Activated naive CD4-positive, alpha-beta T cell treated with anti-CD3 and anti-CD28 coated beads, Interleukin-2, amount 50 U/mL, for 16 hours (primary cell): ENCODE data around the gene FUT7.

Source experiments
- DNase-seq: peaks from one replicate; pipeline ENCODE4 v3.0.0-alpha.2; 2020

Gene FUT7, protein sequence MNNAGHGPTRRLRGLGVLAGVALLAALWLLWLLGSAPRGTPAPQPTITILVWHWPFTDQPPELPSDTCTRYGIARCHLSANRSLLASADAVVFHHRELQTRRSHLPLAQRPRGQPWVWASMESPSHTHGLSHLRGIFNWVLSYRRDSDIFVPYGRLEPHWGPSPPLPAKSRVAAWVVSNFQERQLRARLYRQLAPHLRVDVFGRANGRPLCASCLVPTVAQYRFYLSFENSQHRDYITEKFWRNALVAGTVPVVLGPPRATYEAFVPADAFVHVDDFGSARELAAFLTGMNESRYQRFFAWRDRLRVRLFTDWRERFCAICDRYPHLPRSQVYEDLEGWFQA

DNA sequence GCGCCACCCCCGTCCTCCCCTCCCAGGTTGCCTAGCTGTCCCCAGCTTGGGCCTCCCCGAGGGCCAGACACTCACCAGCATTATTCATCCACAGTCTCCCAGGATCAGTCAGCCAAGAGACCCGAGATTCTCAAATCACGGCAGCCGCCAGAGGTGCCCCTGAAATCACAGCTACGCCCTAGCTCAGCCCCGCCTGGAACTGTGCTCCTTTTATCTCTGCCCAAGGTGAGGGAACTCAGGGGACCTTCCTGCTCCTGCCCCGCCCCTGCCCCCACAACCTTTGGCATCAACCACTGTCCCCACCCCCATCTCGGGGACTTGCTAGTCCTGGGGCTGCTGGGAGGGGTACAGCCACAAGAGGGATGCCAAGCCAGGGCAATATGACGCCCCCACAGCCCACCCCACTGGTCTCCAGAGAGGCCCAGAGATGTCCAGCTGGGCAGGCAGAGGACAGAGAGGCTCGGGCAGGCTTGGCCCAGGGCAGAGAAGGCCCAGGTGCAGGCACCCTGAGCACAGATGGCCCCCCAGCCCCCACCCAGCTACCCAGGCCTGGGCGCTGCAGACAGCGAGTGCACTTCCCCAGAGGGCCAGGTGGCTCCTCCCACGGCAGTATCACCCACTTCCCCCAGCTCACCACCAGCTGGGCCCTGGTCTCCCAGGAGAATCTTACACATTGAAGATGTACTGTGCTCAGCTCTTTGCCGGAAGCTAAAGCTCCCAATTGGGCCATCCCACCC, at the start of gene FUT7:
Gene FUT7 (minus strand): TSS at position 185 of the 737 bp plus-strand sequence. CDS start 97 bp downstream, at position 88.
- no peak for DNase-seq

DNA sequence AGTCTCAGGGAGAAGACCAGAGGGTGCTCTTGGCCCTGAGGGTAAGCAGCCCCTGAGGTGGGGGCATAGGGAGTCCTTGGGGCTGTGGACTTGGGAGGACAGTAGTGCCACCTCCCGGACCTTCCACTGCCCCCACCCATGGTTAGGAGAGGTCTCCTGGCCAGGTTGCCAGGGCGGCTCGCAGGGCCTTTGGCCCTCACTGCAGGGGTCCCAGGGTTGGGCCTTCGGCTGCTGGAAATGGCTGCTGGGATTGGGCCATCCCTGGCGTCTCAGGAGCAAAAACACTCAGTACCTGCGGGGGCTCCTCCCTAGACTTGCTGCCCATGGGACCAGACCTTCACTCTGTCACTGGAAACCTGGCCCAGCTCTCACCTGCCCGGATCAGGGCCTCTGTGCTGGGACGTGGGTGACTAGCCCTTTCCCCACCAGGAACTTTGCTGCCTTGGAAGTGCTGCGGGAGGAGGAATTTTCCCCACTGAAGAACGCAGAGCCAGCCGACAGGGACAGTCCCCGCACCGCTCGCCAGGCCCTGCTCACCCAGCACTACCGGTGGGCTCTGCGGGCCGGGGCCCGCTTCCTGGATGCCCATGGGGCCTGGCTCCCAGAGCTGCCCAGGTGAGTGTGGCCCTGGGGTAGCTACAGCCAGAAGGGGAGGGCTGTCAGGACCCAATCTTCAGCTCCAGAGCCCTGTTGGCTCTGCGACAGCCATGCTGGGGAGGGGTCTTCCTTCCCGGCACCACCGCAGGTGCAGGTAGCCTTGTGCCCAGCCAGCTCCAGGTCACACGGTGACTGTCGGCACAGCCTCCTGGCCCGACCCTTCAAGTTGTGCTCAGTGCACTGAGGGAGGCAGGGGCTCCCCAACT, 48.6 kb upstream of the FUT7 start:
- no peak for DNase-seq

DNA sequence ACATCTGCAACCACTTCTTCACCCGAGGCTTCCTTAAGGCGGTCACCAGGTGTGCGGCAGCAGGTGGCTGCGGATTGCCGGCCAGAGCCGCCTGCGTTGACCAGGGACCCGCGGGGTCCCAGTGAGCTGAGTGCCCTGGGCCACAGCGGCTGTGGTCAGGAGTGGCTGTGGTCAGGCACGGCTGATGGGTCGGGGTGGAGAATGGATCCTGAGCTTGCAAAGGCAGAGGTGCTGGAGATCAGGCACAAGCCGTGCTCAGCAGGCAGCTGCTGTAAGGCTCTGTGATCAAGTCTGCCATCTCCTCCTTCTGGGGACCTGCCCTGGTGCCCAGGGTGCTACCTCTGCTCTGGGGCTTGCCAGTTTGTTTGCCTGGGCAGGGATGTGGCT, 47.5 kb upstream of the FUT7 start:
- no peak for DNase-seq

DNA sequence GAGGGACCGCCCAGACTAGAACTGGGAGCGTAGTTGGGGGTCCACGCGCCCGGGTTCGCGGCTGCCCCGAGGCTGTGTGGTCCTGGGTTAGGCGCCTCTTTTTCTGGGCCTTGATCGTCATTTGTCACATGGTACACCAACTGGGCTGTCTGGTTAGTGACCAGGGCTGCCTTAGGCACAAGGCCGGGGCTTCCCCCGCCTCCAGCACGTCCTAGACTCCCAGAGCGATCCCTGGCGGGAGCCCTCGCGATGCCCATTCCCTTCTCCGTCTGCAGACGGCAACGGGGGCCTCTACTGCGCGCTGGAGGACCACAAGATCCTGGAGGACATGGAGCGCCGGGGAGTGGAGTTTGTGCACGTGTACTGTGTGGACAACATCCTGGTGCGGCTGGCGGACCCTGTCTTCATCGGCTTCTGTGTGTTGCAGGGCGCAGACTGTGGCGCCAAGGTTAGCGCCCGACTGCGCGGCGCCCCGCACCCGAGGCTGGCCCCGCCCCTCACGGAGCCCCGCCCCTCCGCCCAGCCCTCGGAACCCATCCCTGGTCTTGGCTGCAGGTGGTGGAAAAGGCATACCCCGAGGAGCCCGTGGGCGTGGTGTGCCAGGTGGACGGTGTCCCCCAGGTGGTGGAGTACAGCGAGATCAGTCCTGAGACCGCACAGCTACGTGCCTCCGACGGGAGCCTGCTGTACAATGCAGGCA, 47.0 kb upstream of the FUT7 start:
- DNase-seq = no peak

DNA sequence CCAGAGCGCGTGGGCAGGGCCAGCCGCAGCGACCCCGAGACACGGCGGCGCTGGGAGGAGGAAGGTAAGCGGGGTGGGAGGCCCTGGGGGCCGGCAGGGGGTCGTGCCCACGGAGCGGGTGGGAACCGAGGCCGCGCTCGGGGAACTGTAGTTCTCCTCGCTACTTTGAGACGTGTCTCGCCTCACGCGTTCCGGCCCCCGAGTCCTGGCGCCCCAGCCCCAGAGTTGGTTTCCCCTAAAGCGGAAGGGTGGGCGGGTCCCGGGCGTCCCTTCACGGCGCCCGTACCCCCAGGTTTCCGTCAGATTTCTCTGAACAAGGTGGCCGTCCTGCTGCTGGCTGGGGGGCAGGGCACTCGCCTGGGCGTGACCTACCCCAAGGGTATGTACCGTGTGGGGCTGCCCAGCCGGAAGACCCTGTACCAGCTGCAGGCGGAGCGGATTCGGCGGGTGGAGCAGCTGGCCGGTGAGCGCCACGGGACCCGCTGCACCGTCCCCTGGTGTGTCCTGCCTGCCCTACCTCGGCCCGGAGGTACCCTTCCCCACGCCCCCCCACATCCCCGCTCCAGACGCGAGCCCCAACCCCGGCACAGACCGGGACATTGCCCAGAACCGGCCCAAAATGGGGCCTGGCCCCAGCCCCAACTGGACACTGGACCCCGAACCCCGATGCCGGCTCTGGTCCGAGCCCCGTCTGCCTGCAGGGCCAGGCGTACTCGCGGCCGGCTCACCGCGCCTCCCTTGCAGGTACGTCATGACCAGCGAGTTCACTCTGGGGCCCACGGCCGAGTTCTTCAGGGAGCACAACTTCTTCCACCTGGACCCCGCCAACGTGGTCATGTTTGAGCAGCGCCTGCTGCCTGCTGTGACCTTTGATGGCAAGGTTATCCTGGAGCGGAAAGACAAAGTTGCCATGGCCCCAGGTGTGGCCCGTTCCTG, 46.1 kb upstream of the FUT7 start:
- DNase-seq = peak; percentile 30

DNA sequence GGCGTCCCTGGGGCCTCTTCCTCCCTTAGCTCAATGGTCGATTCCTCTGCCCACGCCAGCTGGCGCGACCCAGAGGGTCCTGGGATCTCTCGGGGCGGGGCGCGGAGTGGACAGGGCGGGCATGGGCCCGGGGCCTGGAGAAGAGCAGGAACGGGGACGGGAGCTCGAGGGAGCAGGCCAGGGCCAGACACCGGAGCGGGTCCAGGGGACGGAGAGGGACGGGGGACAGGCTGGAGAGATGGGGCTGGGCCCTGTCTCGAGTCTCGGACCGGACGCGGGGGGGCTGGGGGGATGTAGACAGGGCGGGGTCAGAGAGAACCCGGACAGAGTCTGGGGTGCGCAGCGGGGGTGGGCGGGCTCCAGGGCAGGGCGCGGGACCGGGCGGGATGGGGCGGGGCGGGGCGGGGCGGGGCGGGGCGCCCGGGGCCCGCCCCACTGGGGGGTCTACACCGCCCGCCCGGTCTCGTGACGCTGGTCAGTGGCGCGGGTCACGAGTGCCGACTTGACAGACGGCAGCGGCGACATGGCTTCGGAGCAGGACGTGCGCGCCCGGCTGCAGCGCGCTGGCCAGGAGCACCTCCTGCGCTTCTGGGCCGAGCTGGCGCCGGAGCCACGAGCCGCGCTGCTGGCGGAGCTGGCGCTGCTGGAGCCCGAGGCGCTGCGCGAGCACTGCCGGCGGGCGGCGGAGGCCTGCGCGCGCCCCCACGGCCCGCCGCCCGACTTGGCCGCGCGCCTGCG, 45.3 kb upstream of the FUT7 start, which contains the start of gene UAP1L1:
Gene UAP1L1 (plus strand): TSS at position 508 of the 738 bp plus-strand sequence. CDS start 16 bp downstream, at position 524.
- DNase-seq = peak; percentile 45

DNA sequence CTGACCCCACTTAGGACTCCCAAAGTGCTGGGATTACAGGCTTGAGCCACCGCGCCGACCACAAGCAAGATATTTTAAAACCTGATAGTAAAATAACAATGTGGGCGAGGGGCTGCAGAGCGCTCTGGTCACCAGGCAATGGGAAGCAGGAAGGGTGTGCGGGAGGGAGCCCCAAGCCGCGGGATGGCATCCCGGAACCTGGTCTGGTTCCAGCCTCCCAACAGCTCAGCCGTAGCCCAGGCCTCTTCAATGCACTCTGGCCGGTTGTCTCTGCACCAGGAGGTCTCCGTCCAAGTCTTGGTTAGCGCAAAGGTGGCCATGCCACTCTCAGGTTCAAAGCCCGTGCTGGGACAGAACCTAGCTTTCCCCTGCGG, 44.7 kb upstream of the FUT7 start:
- no peak for DNase-seq

DNA sequence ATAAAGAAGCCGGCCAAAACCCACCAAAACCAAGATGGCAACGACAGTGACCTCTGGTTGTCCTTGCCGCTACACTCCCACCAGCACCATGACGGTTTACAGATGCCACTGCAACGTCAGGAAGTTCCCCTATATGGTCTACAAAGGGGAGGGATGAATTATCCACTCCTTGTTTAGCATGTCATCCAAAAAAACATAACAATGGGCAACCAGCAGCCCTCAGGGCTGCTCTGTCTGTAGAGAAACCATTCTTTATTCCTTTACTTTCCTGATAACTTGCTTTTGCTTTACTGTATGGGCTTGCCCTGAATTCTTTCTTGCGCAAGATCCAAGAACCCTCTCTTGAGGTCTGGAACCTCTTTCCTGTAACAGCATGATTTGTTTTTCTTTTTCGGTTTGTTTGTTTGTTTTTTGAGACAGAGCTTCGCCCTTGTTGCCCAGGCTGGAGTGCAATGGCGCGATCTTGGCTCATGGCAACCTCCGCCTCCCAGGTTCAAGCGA, 43.4 kb upstream of the FUT7 start:
- DNase-seq = no peak

DNA sequence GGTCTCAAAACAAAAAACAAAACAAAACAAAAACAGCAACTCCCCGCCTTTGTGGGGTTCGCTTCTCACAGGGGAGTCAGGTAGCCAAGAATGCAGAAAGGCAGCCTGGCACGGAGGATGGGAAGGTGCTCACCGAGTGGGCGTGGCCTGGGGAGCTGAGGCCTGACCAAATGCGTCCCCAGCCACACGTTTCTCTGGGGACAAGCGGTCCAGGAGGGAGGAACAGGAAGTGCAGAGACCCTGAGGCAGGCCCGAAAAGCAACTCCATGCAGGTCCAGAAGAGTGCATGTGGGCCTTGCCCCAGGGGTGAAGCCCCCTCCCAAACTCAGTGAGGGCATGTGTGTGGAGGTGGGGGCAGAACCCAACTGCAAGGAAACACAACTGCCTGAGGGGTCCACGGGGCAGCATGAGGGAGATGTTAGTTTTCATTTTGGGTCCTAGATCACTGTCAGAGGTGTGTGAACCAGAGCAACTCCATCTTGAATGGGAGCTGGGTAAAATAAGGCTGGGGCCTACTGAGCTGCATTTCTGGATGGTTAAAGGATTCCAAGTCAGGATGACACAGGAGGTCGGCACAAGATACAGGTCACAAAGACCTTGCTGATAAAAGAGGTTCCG, 42.9 kb upstream of the FUT7 start:
- DNase-seq = no peak

DNA sequence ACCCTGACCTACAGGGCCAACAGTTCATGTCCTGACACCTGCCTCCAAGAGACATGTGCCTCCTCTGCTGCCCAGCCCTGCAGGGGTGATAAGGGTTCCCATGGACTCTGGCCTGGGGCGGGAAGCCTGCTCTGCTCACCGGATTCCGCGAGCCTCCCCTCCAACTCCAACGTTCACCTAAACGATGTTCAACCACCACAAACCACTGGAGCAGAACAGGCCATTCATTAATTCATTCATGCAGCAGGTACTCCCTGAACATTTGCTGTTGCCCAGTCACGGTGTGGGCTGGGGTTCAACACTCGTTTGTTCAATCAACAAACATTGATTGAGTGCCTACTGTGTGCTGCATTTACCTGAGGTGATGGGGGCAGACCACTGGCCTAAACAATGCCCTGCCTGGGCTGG, 42.1 kb upstream of the FUT7 start:
- no peak for DNase-seq

DNA sequence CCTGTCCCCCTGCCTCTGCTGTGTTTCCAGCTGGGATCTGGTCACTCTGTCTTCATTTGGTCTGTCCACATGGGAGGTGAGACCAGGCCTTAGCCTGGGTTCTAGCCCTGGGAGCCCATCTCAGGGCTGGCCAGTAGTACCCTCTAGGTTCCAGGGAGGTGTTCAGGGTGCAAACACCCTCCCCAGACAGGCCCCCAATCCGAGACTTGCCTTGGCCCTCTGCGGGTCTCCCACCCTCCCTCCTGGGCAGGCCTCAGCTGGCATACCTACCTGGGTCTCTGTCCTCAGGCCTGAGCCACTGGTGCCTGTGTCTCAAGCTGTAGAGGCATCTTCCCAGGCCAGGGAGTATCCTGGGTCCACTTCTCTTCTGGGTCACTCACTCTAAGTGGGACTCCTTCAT, 39.4 kb upstream of the FUT7 start:
- no peak for DNase-seq

DNA sequence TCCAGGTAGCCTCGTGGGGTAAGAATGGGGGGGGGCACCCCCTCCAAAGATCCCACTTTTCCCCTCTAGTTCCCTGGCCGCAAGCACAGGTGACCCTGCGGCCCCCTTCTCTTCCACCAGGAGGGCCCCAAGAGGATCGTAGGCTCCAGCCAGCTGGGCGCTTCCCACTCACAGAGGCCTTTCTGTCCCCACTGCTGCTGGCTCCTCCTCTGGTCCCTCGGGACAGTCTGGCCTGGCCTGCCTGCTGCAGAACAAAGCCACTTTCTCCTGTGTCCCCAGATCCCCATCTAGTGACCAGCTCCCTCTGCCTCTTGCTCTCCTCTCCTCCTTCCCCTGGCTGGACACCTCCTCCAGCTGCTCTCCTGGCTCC, 39.0 kb upstream of the FUT7 start:
- no peak for DNase-seq

DNA sequence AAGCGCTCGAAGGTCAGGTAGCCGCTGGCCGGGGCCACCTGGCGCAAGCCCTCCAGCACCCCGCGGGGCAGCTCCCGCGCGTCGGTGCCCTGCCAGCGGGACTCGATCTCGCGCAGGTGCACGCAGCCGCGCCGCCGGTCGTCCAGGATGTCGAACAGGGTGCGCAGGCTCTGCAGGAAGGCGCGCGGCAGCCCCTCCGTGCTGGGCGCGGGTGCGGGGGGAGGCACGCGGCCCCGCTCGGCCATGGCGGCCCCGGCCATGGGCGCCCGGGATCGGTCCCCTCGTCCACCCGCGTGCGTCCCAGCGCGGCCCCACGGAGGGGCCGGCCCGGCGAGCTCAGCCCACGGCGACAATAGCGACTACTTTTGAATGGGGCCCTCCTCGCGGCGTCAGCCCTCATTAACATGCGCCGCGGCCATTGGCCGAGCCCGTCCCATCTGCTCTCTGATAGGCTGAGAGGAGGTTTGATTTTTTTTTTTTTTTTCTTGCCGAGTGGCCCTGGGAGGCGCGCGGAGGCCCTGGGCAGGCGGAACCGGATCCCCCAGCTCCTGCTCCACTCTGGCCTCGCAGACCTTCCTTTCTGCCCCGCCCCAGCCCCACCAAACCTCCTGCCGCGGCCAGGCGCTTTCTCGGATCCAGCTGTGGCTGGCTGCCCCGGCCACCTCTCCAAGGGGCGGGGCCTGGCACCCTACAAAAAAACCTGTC, 38.5 kb upstream of the FUT7 start, which contains the start of gene SAPCD2:
Gene SAPCD2 (minus strand): TSS at position 357 of the 705 bp plus-strand sequence. CDS start 97 bp downstream, at position 260.
- peak; percentile 85 for DNase-seq

DNA sequence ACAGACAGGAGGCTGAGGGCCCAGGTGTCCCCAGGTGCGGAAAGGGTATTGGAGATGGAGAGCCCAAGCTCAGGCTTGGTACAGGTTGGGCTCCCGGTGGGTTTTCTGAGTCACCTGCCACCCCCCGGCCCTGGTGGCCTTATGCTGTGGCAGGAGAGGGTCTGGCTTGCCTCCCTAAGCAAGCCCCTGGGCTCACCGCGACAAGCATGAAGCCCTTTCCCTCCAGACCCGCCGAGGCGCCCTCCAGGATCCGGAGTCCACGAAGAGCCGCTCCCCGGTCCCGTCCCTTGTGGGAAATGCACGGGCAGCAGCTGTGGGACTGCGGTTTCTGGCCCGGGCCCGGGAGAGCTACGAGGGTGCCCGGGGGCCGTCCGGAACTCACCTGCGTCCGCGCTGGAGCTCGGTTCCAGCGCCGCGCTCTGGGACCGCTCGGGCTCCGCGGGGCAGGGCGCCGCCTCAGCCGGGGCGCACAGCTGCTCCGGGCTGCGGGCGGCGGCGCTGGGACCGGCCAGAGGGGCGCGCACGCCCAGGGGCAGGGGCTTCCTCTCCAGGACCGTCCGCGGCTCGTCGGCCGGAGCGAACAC, 37.7 kb upstream of the FUT7 start:
- DNase-seq = no peak

DNA sequence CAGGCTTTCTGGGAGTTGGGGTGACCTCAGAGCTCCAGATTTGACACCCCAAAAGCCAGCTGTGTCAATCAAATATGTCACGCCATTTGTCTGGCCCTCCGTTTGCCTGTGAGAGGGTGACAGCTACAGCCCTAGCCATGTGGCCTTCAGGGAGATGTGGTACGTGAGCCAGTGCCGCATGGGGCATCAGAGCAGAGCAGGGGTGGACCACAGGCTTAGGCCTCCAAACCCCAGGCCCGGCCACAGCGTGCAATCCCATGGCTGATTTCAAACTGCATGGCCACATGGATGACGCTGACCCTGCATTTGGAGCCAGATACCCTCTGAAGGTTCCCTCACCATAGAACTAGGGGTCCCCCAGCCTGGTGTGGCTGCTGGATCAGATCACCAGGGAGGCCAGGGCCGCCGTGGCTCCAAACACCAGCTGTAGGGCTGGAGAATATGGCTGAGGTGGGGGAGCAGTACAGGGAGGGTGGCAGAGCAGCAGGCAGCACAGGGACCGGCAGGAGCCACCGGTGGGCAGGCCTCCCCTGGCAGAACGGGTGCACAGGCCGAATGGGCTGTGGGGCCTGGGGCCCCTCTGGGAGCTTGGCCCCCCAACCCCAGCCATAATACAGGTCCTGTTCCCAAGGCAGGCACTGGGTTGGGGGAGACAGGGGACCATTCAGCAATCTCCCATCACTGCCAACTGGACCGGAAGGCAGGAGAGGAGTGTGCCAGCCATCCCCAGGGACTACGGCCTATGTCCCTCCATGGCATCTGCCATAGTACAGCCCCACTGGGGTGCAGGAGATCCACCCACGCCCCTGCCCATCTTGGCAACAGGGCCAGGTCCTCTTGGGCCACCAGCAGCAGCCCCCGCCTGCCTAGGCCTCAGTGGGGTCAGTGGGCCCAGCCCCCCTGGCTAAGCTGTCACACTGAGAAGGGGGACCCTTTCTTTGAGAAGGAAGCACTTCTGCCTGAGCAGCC, 36.9 kb upstream of the FUT7 start:
- no peak for DNase-seq

DNA sequence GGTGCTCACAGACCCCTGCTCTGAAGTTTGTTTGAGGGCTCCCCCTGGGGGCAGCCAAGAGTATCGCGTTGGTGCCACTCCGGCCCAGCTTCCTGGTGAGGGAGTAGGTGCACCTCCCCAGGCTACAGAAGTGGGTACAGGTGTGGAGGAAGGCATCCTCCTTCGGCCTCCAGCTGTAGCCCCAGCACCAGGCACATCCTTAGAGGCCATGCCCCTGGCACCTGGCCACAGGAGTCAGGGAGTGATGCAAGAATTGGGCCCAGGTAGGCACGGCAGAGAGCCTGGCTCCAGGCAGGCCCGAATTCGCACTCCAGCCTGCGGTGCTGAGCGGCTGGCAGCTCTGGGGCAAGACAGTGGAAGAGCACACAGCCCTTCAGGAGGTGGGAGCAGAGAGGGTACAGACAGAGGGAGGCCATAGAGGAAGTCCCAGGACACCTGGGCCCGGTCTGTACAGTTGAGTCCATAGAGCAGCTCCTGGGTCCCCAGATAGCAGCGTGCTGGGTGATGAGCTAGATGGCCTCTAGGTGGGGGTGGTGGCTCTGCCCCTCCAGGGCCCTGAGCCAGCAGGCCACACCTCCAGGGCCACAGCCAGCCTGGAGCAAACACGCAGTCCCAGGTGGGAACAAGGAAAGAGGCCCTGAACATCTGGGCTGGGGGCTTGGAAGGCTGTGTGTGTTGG, 36.1 kb upstream of the FUT7 start:
- DNase-seq = peak; percentile 86
